SU-DHL-6 (cell line): Measurements from ENCODE around the gene VPS51.

Experiments used
- H2AFZ ChIP-seq: fragments of 200-600 bp; sonication (generic); 2 replicates; pipeline ENCODE4 v1.6.1; 2014; ENCODE audit warnings: low read depth, mild to moderate bottlenecking, moderate library complexity, mixed read lengths, antibody characterized with exemption, low read length; ENCODE audit not compliant: severe bottlenecking
- H3F3A ChIP-seq: fragments of 200-600 bp; shearing (Covaris generic); 2 replicates; pipeline ENCODE4 v1.6.0; 2016; ENCODE audit warnings: antibody characterized with exemption, mild to moderate bottlenecking; ENCODE audit not compliant: insufficient read depth
- H3K27ac ChIP-seq: fragments of 200-600 bp; sonication (generic); 2 replicates; pipeline ENCODE4 v1.5.1; 2016; ENCODE audit warnings: low read depth, mild to moderate bottlenecking, low read length, moderate library complexity, mixed read lengths
- H3K27me3 ChIP-seq: fragments of 200-600 bp; sonication (generic), shearing (Covaris generic); 2 replicates; pipeline ENCODE4 v1.6.0; 2014; ENCODE audit warnings: mild to moderate bottlenecking, low read length
- H3K36me3 ChIP-seq: fragments of 200-600 bp; sonication (generic); 2 replicates; pipeline ENCODE4 v1.6.1; 2014; ENCODE audit warnings: mild to moderate bottlenecking, low read length, mixed read lengths
- H3K4me2 ChIP-seq: fragments of 300-600, 200-600 bp; shearing (Covaris generic), sonication (generic); 2 replicates; pipeline ENCODE4 v1.6.0; 2014; ENCODE audit warnings: low read length, low read depth, mild to moderate bottlenecking; ENCODE audit not compliant: poor library complexity, severe bottlenecking
- H3K4me3 ChIP-seq: fragments of 200-600 bp; sonication (generic); 2 replicates; pipeline ENCODE4 v1.5.1; 2014; ENCODE audit warnings: antibody characterized with exemption, low read length, mild to moderate bottlenecking, mixed read lengths; ENCODE audit not compliant: insufficient read depth, poor library complexity, severe bottlenecking
- H3K79me2 ChIP-seq: fragments of 200-600 bp; sonication (generic); 2 replicates; pipeline ENCODE4 v1.6.1; 2014; ENCODE audit warnings: mild to moderate bottlenecking, low read length, moderate library complexity; ENCODE audit not compliant: insufficient read depth
- H3K9ac ChIP-seq: fragments of 200-600 bp; sonication (generic); 2 replicates; pipeline ENCODE4 v1.7.0; 2014; ENCODE audit warnings: mild to moderate bottlenecking, low read length
- H3K9me2 ChIP-seq: fragments of 200-600 bp; sonication (generic); replicated peaks from 2 replicates; pipeline ENCODE4 v1.6.1; 2014; ENCODE audit warnings: low read length; ENCODE audit not compliant: insufficient read depth
- H3K9me3 ChIP-seq: fragments of 200-600 bp; sonication (generic); 2 replicates; pipeline ENCODE4 v1.6.1; 2014; ENCODE audit warnings: low read length, mixed read lengths; ENCODE audit not compliant: insufficient read depth
- H4K20me1 ChIP-seq: fragments of 200-600 bp; sonication (generic); 2 replicates; pipeline ENCODE4 v1.6.1; 2014; ENCODE audit warnings: low read depth, mild to moderate bottlenecking, antibody characterized with exemption, low read length, moderate library complexity, mixed read lengths
- CTCF ChIP-seq: fragments of 200-600 bp; sonication (generic); IDR thresholded peaks from one replicate; pipeline ENCODE4 v1.5.1; 2017; ENCODE audit warnings: antibody characterized with exemption, mild to moderate bottlenecking, low read length, moderate library complexity; ENCODE audit not compliant: insufficient read depth, poor library complexity, severe bottlenecking
- EZH2phosphoT487 ChIP-seq: fragments of 200-600 bp; sonication (generic), shearing (Covaris generic); conservative IDR thresholded peaks from 2 replicates; pipeline ENCODE4 v1.6.1; 2018; ENCODE audit warnings: mild to moderate bottlenecking, antibody characterized with exemption, low read length, moderate library complexity, mixed read lengths

Gene VPS51

GRCh38 chr11:65071907-65072630, 23.9 kb upstream of the VPS51 start:
- Histone ChIP-seq H3K9ac (no peak overlapping the region), H3K4me2 (no peak overlapping the region), H3K27ac (no peak overlapping the region), H3K79me2 (no peaks in the 10 kb centered on the region), H4K20me1 (no peaks in the 10 kb centered on the region; the same call in 1 of the 2 replicates), H3K9me2 (no peaks in the 10 kb centered on the region), H3K9me3 (no peaks in the 10 kb centered on the region), H3K36me3 (no peaks in the 10 kb centered on the region; the same call in 1 of the 2 replicates), H3K4me3 (no peak overlapping the region), H3K27me3 (no peaks in the 10 kb centered on the region), H2AFZ (no peak overlapping the region), H3F3A (peaks cover 8% of the 10 kb centered on the region; the same call in 1 of the 2 replicates)
- TF ChIP-seq CTCF: no peak
- no peak for TF ChIP-seq EZH2phosphoT487

- H3K9ac ChIP-seq: no peak overlapping the region
- peaks cover 4% of the 10 kb centered on the region; the same call in 1 of the 2 replicates for H3K79me2 ChIP-seq
- H3F3A ChIP-seq: peaks cover 8% of the 10 kb centered on the region; the same call in 1 of the 2 replicates
- no peak overlapping the region for H3K27ac ChIP-seq
- no peak overlapping the region for H2AFZ ChIP-seq
- H3K9me3 ChIP-seq: no peaks in the 10 kb centered on the region
- H4K20me1 ChIP-seq: no peaks in the 10 kb centered on the region; the same call in 1 of the 2 replicates
- no peak overlapping the region for H3K4me2 ChIP-seq
- H3K36me3 ChIP-seq: peaks cover 3% of the 10 kb centered on the region; the same call in 1 of the 2 replicates
- H3K9me2 ChIP-seq: no peaks in the 10 kb centered on the region
- H3K27me3 ChIP-seq: no peaks in the 10 kb centered on the region
- no peak for TF ChIP-seq EZH2phosphoT487
- TF ChIP-seq CTCF: no peak
- H3K4me3 ChIP-seq: no peak overlapping the region
These were observed 23.4 kb upstream of the VPS51 start for GRCh38 chr11:65072631-65072966.

DNA sequence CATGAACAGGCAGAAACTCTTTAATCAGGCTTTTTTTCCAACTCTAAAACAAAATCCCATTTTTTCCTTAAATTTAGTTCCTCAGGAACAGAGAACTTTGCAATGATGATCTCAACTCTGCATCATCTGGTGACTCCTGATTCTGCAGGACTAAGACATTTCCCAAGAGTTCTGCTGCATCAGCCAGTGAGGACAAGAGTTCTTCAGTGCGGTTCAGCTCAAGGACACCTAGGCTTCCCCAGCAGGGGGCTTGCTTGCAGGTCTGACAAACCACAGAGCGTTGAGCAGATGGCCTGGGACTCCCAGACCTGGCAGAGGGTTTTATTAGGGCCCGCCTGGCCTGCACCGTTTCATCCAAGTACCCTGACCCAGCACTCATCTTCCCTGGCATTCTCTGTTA, 18.6 kb upstream of the VPS51 start:
- peaks cover 13% of the 10 kb centered on the region for H3K36me3 ChIP-seq
- no peaks in the 10 kb centered on the region for H3K27me3 ChIP-seq
- no peak overlapping the region for H3K4me3 ChIP-seq
- H3K4me2 ChIP-seq: no peak overlapping the region
- no peaks in the 10 kb centered on the region for H3K9me2 ChIP-seq
- H3K79me2 ChIP-seq: peaks cover 46% of the 10 kb centered on the region
- TF ChIP-seq EZH2phosphoT487 (no peak), CTCF (no peak)
- no peaks in the 10 kb centered on the region for H3K9me3 ChIP-seq
- H2AFZ ChIP-seq: no peak overlapping the region
- H3K9ac ChIP-seq: no peak overlapping the region
- H3F3A ChIP-seq: peaks cover 12% of the 10 kb centered on the region; the same call in 1 of the 2 replicates
- H3K27ac ChIP-seq: no peak overlapping the region
- H4K20me1 ChIP-seq: no peaks in the 10 kb centered on the region; the same call in 1 of the 2 replicates
